PC-9 (cell line): Measurements from ENCODE around the gene MFN1.

Experiments used
- CTCF ChIP-seq: fragments of 200-600 bp; sonication (generic); conservative IDR thresholded peaks from 2 replicates; pipeline ENCODE4 v1.6.1; 2017; ENCODE audit warnings: mixed run types, antibody characterized with exemption, mild to moderate bottlenecking, moderate library complexity
- EZH2 ChIP-seq: fragments of 200-600 bp; sonication (generic); IDR thresholded peaks from 2 replicates; pipeline ENCODE4 v1.8.0; 2017; ENCODE audit warnings: antibody characterized with exemption, low read depth

- TF ChIP-seq CTCF (no peak), EZH2 (no peak)
These were observed 67.3 kb downstream of the MFN1 start for GRCh38 chr3:179414804-179415203.
